K562 (cell line): ENCODE measurements around the gene CAPN2. TPM values are rescaled to one million over a fixed set of nuclear protein-coding genes. Genes with fewer than 3 reads are reported as not detected.

Experiments used
- AFF1 ChIP-seq, 2 experiments: fragments of 450-650 bp; IDR thresholded peaks; 2 replicates each; pipeline ENCODE4 v1.6.1; 2018; ENCODE audit warnings: mild to moderate bottlenecking in 2 of 2, low read depth in 1 of 2; ENCODE audit not compliant: partially characterized antibody in 2 of 2
- CTCFL ChIP-seq: IDR thresholded peaks from 2 replicates; pipeline ENCODE4 v1.6.1; 2011; ENCODE audit warnings: borderline replicate concordance, low read depth, mild to moderate bottlenecking, moderate library complexity, low read length; ENCODE audit not compliant: insufficient read depth, poor library complexity, severe bottlenecking
- DNMT1 ChIP-seq: fragments of 450-650 bp; IDR thresholded peaks from 2 replicates; pipeline ENCODE4 v1.6.1; 2016; ENCODE audit warnings: antibody characterized with exemption, mild to moderate bottlenecking
- E2F5 ChIP-seq: sonication (generic); formaldehyde crosslinking; IDR thresholded peaks from 2 replicates; pipeline ENCODE4 v1.8.0; 2022; ENCODE audit warnings: mild to moderate bottlenecking, missing genetic modification reagents
- ESRRB ChIP-seq: fragments of 250-450 bp; sonication (Bioruptor Pico); IDR thresholded peaks from 2 replicates; pipeline ENCODE4 v1.5.0; 2020; ENCODE audit warnings: mild to moderate bottlenecking, moderate library complexity, borderline replicate concordance
- FOSL1 ChIP-seq: fragments of 200-800 bp; sonication (Bioruptor generic); conservative IDR thresholded peaks from 2 replicates; pipeline ENCODE4 v1.6.1; 2016; ENCODE audit warnings: missing genetic modification characterization, missing compliant biosample characterization
- FOXA1 ChIP-seq: fragments of 450-650 bp; IDR thresholded peaks from 2 replicates; pipeline ENCODE4 v1.6.1; 2016; ENCODE audit warnings: mild to moderate bottlenecking, borderline replicate concordance
- MECOM ChIP-seq: fragments of 250-450 bp; sonication (Bioruptor Pico); IDR thresholded peaks from 2 replicates; pipeline ENCODE4 v1.8.0; 2022; ENCODE audit warnings: inconsistent platforms
- MEF2A ChIP-seq: IDR thresholded peaks from 2 replicates; pipeline ENCODE4 v1.6.1; 2011; ENCODE audit warnings: low read depth, mild to moderate bottlenecking, low read length, moderate library complexity; ENCODE audit not compliant: control insufficient read depth
- RB1 ChIP-seq: fragments of 450-650 bp; IDR thresholded peaks from 2 replicates; pipeline ENCODE4 v1.6.1; 2017; ENCODE audit warnings: low read depth, mild to moderate bottlenecking
- RFX7 ChIP-seq: fragments of 250-450 bp; sonication (Bioruptor Pico); IDR thresholded peaks from 2 replicates; pipeline ENCODE4 v1.5.1; 2021; ENCODE audit warnings: mild to moderate bottlenecking
- RUNX1 ChIP-seq: sonication (generic); IDR thresholded peaks from 2 replicates; pipeline ENCODE4 v1.6.1; 2016; ENCODE audit warnings: antibody characterized with exemption, low read depth
- TAF1 ChIP-seq: IDR thresholded peaks from 2 replicates; pipeline ENCODE4 v1.6.1; 2011; ENCODE audit warnings: mild to moderate bottlenecking, low read length, moderate library complexity; ENCODE audit not compliant: insufficient read depth, control insufficient read depth, severe bottlenecking; ENCODE audit errors: extremely low read depth
- ZBTB12 ChIP-seq: fragments of 250-450 bp; sonication (Bioruptor Pico); IDR thresholded peaks from 2 replicates; pipeline ENCODE4 v1.4.0; 2020
- ZNF398 ChIP-seq: fragments of 250-450 bp; sonication (Bioruptor Pico); IDR thresholded peaks from 2 replicates; pipeline ENCODE4 v1.8.0; 2021; ENCODE audit warnings: moderate library complexity, mild to moderate bottlenecking, inconsistent platforms
- ZZZ3 ChIP-seq: fragments of 450-650 bp; IDR thresholded peaks from 2 replicates; pipeline ENCODE4 v1.6.1; 2016; ENCODE audit warnings: antibody characterized with exemption, mild to moderate bottlenecking, moderate library complexity
- polyA plus RNA-seq, 8 experiments: library from polyadenylated mRNA; depleted of rRNA in 4 of 8; stranded (reverse) in 5 of 8; unstranded in 3 of 8; fragments of >200 nt; fragmentation: Nextera tagmentation in 2 of 8; fragmentation: Illumina TruSeq in 1 of 8; extraction: Ambion mirVana in 2 of 8; extraction: Trizol in 1 of 8; gene quantifications; 2 replicates each; pipeline versions ENCODE4 v1.2.1 to v1.2.3, GENCODE V29; 2011 to 2014; ENCODE audit warnings: inconsistent platforms in 1 of 8, missing spikeins in 1 of 8
- total RNA-seq, 7 experiments: library from RNA; depleted of rRNA in 6 of 7; stranded (reverse); fragments of >200 nt in 6 of 7; fragmentation: Illumina TruSeq in 2 of 7; extraction: Trizol in 2 of 7; gene quantifications; 2 replicates each; pipeline versions ENCODE4 v1.2.1 to v1.2.3, GENCODE V29; 2011 to 2021; ENCODE audit warnings: low replicate concordance in 1 of 7

The CAPN2 gene
- total and polyA plus RNA-seq, 9 of the 15 experiments (the other 6 are each of a cell fraction or from before 2014, with no cell fraction given) = 24.6 to 157 (median 101) TPM

- TF ChIP-seq E2F5 (CRISPR knock-in tag) = no peak
- TF ChIP-seq MEF2A = no peak
- no peak for TF ChIP-seq DNMT1
- 0 out of 2 replicates have a peak, but pooled peaks have one; percentile 51 for TF ChIP-seq MECOM (CRISPR knock-in tag)
- no peak for TF ChIP-seq ESRRB
- TF ChIP-seq RB1 = peak; percentile 86
- TF ChIP-seq TAF1 = no peak
- no peak for TF ChIP-seq ZBTB12
- TF ChIP-seq ZZZ3 = no peak
- peak; percentile 6 for TF ChIP-seq CTCFL
- TF ChIP-seq ZNF398 (CRISPR knock-in tag) = no peak
- TF ChIP-seq AFF1 (IDR thresholded peaks at IDR 0.05; ENCODE audit: low read depth in 1 of 2, partially characterized antibody in 2 of 2) = no peak
- TF ChIP-seq FOXA1 = no peak
- TF ChIP-seq RFX7 (CRISPR knock-in tag) = no peak
- TF ChIP-seq RUNX1 = no peak
- TF ChIP-seq FOSL1 (tag) = no peak; the same call in none of the 2 replicates
Observed at GRCh38 chr1:223748773-223749733, 36.7 kb downstream of the CAPN2 start (continued).
